HG02970 (cell line): ENCODE results near the gene MGAT5B.
"Not testable (repeated sequence)": the region's sequence is repeated elsewhere in the genome, so short reads cannot be mapped to it uniquely, and the experiment has no call there.

Source experiments
- ATAC-seq: cut with Tn5 transposase; IDR thresholded peaks from one replicate; pipeline ENCODE4 v1.9.1; 2021; ENCODE audit warnings: mild to moderate bottlenecking, moderate library complexity, moderate number of reproducible peaks; ENCODE audit not compliant: unreplicated experiment, low FRiP score

The MGAT5B gene

DNA sequence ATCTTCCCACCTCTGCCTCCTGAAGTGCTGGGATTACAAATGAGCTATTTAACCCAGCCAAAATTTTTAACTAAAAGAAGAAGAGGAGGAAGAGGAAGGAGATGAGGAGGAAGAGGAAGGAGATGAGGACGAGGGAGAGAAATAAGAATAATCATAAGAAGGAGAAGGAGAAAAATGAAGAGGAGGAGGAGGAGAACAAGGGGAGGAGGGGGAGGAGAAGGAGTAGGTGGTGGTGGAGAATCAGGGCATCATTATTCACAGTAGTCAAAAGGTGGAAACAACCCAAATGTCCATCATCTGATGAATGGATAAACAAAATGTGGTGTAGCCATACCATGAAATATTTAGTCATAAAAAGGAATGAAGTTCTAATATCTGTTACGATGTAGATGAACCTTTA is 21.2 kb upstream of the MGAT5B start:
- no peak for ATAC-seq

DNA sequence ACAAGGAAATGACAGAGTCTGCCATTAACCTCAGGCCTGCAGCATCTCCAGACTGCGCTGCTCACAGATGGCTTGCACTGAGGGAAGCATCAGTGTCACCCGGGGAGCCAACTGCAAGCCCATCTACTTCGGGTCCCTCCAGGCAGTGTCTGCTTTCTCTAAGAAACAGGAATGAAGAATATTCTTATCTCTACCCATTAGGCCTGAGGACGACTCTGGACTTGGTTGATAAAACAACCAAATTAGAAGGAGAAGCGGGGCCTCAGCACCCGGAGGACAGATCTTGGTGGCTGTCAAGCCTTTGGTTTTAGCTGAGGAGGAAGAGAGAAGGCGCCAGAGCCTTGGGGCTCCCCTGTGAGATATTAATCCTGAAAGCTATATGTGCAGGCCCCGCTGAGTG is 19.5 kb upstream of the MGAT5B start:
- no peak for ATAC-seq

DNA sequence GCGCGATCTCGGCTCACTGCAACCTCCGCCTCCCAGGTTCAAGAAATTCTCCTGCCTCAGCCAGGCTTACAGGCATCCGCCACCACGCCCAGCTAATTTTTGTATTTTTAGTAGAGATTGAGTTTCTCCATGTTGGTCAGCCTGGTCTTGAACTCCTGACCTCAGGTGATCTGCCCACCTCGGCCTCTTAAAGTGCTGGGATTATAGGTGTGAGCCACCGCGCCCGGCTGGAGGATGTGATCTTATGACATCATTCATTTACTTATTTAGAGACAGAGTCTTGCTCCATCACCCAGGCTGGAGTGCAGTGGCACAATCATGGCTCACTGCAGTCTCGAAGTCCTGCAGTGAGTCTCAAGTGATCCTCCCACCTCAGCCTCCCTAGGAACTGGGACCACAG is 19.0 kb upstream of the MGAT5B start:
- ATAC-seq: not testable (repeated sequence)

DNA sequence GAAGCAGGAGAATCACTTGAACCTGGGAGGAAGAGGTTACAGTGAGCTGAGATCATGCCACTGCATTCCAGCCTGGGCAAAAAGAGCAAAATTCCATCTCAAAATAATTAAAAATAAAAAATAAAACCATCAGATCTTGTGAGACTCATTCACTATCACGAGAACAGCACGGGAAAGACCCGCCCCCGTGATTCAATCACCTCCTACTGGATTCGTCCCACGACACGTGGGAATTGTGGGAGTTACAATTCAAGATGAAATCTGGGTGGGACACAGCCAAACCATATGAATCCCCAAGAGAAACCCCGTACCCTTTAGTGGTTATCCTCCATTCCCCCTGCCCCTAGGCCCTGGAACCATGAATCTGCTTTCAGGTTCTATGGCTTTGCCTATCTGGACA is 15.4 kb upstream of the MGAT5B start:
- ATAC-seq: no peak

DNA sequence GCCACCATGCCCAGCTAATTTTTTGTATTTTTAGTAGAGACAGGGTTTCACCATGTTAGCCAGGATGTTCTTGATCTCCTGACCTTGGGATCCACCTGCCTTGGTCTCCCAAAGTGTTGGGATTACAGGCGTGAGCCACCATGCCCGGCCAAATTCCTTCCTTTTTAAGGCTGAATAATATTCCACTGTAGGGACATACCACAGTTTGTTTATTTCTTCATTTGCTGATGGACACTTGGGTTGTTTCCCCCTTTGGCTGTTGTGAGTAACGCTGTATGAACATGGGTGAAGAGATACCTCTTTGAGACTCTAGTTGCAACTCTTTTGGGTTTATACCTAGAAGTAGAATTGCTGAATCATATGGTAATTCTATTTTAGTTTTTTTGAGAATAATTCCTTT is 13.1 kb upstream of the MGAT5B start:
- ATAC-seq: no peak

DNA sequence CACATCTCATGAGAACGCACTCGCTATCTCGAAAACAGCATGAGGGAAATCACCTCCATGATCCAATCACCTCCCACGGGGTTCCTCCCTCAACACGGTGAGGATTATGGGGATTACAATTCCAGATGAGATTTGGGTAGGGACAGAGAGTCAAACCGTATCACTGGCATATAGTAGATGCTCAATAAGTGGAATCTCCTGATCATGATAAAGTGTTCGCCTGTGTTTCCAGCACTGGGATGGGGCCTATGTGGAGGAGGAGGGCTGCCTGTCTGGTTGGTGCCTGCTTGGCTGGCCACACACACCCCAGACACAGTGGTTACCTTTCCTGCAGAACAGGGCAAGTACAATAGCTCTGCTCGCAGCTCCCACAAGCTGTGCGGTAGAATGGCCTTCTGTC is 6.1 kb upstream of the MGAT5B start:
- no peak for ATAC-seq

DNA sequence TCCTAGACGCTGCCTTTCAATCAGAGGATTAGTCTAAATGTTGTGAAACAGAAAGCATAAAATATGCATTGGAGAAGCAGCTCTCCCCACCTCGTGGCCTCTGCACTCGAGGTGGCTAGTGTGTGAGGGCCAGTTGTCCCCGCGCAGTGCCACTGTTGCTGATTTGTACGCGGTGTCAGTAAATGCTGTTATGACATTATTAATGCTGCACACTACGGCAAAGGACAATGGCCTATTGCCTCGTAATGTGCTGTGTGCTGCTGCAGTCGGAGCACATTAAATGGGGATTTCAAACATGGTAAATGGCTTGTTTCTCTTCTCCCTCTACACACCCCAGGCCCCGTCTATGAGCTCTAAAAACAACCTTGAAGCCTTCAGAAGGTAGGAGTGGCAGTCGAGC is 5.7 kb upstream of the MGAT5B start:
- ATAC-seq: no peak

DNA sequence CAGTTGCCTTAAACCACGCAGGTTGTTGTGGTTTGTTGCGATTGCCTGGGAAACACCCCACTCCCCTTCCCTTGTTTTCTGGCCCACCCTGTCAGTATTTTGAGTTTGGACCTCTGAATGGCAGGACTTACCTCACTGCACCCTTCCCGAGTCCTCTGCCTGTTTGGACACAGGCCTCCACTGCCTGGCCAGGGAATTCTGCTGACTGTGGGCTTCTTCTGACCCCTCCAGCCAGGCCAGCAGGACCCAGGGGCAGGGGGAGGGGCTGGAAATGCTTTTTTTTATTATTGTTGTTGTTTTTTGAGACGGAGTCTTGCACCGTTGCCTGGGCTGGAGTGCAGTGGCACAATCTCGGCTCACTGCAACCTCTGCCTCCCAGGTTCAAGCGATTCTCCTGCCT is 4.2 kb upstream of the MGAT5B start:
- ATAC-seq: no peak

DNA sequence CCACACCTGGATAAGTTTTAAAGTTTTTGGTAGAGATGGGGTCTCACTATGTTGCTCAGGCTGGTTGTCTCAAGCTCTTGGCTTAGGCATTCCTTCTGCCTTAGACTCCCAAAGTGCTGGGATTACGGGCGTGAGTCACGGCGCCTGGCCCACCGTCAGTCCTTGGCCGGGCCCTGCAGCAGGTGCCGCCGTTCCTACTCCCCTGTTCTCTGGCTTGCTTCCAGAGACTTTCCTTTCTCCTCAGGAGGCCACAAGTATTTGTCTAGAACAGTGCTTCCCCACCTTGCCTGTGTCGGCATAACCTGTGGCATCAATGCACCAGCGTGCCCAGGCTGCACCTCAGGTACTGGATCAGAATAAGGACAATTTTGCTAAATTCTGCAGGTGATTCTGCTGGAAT is 3.0 kb upstream of the MGAT5B start:
- ATAC-seq: no peak

DNA sequence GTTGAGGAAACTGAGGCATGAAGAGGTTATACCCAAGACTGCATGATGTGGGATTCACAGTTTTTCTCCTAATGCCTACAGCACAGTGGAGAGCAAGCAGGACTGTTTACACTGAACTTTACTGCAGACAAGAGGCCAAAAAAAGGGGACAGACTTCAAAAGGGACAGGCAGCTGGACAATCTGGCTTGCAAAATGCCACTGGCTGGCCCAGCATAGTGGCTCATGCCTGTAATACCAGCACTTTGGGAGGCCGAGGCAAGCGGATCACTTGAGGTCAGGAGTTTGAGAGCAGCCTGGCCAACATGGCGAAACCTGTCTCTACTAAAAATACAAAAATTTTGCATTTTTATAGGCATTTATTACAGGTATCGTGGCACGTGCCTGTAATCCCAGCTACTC is 2.0 kb upstream of the MGAT5B start:
- ATAC-seq: no peak

DNA sequence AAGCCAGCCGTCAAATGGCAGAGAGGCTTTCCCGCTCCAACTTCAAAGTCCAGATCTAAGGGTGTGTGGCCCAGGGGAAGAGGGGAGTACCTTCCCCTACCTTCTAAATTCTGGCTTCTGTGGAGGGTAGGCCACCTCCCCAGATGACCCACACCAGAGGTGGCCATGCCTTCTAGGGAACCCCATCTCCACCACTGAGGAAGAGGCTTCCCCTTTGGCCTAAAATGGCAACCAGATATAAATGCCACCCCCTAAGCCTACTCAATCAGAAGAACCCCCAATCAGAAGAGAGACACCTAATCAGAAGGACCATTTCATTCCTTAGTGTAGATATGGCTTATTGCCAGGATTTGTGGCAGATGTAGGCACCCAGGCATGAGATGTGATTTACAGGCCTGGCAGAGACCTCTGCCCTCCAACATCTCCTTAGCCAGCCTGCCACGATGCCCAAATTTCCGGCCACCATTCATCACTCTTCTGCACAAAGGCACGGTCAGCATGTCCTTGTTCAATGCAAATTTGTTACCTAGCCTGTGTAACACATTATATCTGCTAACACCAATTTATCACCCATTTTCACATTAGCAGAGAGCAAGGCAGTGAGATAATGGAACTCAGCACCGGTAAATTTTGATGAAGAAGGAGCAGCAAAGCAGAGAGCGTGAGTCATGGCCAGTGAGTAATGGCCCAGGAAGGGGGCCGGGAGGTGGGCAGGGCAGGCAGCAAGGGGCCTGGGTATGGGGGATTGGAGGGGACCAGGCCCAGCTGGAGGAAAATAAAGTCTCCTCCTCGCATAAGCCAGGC is 1.2 kb upstream of the MGAT5B start:
- no peak for ATAC-seq

DNA sequence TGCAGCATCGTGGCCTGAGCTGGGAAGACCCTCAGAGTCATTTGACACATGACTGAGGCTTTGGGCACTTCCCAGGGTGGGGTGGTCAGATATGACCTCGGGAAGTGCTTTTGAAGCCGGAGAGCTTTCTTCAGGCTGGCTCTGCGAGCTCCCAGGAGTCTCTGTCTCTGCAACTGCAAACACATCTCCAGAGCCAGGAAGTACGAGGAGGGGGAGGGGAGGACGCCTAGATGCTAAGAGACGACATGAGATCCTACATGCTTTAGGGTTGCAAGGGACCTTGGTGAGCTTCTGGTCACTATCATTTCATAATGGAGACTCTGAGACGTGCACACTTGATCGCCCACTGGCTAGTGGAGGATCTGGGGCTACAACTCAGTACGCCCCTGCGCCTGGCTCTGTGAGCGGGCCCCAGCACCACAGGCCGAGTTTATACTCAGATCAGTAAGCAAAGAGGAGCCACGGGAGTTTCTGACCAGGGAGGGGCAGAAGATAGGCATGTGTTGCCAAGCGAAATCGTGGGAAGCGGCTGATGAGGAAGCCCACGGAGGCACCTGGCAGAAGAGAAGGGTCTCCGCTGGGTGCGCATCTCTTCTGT is 527 bp upstream of the MGAT5B start:
- no peak for ATAC-seq

DNA sequence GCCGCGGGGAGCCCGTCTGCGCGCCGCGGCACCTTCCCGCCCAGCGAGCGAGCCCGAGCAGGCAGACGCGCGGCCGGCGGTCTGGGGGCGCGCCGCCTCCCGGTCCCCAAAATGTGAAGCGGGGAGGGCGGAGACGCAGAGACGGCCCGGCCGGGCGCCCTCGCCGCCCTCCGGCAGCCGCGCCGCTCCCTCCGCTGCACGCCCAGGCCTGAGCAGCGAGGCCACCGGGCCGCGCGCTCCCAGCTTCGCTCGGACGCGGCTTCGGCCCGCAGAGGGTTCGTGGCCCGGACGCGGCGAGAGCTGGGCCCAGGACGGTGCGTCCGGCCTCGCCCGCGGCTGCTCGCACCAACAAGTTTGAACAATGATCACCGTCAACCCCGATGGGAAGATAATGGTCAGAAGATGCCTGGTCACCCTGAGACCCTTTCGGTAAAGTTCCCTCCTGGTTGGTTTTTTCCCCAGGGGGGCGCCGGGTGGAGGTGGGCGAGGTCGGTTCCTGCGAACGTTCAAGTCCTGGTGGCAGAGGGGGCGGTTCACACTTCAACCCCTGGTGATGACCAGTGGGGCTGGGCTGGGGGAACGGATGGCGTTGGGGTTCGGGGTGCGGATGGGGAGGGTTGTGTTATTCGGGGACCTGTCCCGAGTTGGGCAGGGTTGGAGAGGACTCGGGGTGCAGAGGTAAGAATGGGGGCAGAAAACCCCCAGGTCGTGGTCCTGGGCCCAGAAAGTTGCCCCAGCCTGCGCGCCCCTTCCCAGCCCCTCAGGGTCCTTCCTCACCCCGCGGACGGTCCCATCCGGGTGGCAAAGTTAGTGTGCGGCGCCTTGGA is 678 bp downstream of the MGAT5B start:
- no peak for ATAC-seq

DNA sequence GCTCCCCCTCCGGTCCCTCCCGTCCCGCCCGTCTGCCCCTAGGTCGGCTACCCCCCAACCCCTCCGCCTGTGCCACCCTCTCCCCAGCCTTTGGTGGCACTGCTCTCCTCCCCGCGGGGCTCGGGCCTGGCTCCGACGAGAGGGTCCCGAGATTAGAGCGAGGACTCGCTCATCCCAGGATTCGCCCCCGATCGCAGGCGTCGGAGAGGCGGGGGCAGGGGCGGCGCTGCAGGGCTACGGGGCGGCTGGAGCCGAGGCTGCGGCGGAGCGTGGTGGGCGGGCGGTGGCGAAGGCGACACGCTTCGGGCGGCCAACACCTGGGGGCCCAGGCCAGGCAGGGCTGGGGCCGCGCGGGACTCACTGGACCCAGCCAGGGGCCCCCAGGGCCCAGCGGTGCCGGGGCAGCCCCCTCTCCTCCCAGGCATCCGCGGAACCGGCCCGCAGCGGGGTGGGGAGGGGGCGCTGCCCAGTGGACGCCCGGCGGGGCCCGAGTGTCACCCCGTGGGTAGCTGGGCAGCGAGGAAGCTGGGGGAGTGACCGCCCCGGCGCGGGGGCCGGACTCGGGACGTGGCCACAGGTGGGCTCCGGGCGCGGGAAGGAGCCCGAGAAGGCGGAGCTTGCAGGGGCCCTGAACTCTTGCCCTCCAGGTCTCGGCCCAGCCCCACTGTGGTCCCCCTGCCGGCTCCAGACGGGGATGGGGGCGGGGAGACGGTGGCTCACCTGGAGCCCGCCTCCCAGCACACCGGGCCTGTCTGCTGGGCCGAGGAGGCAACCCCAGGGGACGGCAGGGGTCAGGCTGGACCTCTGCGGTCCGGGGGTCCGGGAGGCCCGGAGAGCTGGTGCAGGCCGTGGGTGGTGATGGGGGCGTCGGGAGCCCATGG is 1.5 kb downstream of the MGAT5B start:
- no peak for ATAC-seq

DNA sequence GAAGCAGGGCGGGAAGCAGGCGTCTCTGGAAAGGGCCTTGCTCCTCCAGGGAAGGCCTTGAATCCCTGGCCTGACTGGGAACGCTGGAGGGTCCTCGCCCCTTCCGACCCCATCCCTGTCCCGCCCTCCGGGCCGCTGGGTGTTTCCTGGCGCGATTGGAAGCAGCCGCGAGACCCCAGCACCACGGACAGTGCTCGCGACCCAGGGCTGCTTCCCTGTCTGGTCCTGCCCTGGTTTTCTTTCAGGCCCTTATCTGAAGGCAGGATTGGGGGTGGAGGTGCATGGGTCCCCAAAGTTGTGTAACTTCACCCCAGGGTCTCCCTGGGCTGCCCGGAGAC is 2.1 kb downstream of the MGAT5B start:
- ATAC-seq: no peak

DNA sequence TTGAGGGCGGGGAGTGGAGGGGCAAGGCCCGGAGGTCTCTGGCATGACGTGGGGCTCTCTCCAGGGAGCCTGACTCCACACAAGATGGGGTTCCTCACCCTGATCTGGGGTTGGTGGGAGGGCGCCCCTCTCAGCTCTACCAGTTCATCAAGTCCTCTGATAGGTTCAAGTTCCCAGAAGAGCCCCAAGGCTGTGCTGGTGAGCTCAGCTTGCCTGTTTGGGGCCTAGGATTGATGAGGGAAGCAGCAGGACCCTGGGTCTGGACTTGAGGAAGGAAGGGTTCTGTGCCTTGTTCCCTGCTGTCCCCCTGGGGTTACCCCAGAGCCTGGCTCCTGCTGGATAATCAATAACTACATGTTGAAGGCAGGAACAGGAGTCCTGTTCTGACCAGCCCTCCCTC is 3.5 kb downstream of the MGAT5B start:
- no peak for ATAC-seq

DNA sequence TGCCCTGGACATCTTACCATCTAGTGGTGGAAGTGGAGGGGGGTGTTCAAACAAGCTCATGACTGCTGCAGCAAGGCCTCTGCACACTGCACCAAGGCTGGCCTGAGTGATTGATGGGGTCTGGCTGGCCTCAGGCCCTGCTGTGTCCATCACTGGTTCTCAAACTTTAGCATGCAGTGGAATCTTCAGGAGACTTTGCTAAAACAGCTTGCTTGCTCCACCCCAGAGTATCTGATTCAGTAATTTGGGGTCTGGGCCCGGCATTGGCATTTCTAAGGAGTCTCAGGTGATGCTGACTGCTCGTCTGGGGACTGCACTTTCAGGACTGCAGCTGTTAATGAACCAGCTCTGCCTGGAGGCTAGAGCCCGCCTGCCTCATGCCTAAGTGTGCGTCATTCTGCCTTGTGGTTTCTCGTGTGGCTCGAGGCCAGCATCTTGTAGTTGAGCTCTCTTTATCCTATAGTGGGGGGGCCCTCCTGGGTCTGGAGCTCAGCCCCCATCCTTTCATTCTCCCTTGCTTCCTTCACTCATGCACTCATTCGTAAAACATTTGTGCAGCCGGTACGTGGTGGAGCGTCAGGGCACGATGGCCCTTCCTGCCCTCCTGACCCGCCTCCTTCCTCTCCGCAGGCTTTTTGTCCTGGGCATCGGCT is 4.1 kb downstream of the MGAT5B start:
- ATAC-seq: no peak

DNA sequence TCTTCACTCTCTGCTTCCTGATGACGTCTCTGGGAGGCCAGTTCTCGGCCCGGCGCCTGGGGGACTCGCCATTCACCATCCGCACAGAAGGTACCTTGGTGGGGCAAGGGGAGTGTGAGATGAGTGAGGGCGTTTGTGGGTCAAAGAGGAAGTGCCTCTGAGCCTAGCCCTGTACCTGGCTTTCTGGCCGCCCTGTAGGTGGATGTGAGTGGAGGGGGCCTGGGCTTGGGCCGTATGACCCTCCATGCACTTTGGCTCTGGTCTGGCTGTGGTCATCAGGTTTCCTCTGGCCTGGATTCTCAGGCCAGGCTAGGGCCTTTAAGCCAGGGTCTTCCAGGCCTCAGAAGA is 4.6 kb downstream of the MGAT5B start:
- ATAC-seq: no peak

DNA sequence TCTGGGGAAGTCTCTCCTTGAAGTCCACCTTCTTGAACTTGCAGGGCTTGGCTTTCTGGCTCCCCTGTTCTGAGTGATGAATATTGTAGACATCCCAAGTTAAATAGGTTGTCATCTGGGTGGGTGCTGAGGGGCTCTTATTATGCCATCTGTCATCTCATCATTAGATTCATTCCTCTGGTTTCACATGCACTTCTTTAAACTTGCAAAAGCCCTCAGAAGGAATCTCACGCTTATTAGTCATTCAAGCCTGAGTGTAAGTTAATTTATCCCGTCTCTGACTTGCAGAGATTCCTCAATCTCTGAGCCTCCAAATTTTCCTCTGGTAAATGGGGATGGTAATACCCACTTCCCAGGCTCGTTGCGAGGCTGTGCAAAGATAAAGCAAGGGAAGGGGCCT is 5.7 kb downstream of the MGAT5B start:
- no peak for ATAC-seq

DNA sequence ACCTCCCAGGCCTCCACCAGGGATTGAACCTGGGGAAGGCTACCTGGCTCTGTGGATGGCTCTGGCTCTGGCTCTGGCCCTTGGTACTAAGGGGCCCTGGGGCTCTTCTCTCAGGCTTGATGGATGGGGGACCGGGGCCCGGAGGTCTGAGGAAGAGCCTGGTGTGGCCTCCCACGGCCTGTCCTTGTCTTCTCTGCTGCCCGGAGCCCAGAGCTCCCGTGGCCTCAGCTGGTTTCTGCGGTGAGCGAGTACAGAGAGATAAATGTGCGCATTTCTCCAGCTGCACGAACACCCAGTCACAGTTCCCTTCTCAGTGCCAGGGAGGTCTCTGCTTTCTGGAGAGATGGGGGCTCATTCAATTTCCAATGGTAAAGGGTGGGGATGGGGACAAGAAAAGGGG is 9.2 kb downstream of the MGAT5B start:
- no peak for ATAC-seq
